NT2/D1 (cell line): ENCODE results near the gene ARHGAP25.

Source experiments
- YY1 ChIP-seq: IDR thresholded peaks from 2 replicates; pipeline ENCODE4 v1.6.1; 2011; ENCODE audit not compliant: insufficient read length, insufficient read depth
- ZNF274 ChIP-seq: IDR thresholded peaks from 2 replicates; pipeline ENCODE4 v1.6.1; 2011; ENCODE audit warnings: mild to moderate bottlenecking, low read depth, low read length

GRCh38 chr2:68734176-68734575 is 435 bp upstream of the ARHGAP25 start:
- TF ChIP-seq YY1 (no peak), ZNF274 (no peak)
